Measurements from ENCODE around the gene NAB1.

Gene NAB1

DNA sequence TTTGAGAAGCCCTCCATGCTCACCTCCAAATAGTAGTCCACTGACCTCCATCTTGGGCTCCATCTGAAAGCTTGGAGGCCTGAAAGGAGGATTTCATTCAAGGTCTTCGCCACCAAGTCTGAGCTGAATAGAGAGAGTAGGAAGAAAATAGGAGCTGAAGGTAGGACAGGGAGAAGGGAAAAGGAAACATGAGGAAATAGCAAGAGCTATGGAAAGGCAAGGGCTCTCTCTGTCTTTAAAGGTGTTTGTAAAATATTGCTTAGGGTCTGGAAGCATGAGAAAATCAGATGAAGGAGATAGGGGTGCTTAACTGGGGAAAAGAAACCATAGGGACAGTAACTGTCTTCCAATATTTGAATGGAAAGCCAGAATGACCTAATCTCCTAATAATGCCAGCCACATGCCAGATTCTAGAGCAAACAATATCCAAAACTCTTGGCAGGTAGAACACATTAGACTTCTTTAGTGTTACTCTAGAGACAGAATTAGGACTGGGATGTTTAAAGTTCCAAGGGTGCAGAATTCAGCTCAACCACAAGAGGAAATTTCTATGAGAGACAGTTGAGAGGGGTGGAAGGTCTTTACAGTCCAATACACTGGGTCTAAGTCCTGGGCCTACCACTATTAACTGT, 67.4 kb downstream of the NAB1 start:
- no peak for DNase-seq (ENCODE audit: low read depth)
- TF ChIP-seq, protein P1, sequence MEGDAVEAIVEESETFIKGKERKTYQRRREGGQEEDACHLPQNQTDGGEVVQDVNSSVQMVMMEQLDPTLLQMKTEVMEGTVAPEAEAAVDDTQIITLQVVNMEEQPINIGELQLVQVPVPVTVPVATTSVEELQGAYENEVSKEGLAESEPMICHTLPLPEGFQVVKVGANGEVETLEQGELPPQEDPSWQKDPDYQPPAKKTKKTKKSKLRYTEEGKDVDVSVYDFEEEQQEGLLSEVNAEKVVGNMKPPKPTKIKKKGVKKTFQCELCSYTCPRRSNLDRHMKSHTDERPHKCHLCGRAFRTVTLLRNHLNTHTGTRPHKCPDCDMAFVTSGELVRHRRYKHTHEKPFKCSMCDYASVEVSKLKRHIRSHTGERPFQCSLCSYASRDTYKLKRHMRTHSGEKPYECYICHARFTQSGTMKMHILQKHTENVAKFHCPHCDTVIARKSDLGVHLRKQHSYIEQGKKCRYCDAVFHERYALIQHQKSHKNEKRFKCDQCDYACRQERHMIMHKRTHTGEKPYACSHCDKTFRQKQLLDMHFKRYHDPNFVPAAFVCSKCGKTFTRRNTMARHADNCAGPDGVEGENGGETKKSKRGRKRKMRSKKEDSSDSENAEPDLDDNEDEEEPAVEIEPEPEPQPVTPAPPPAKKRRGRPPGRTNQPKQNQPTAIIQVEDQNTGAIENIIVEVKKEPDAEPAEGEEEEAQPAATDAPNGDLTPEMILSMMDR (IDR thresholded peaks at IDR 0.05; ENCODE audit: low read length, missing control alignments) = no peak
- H3K4me3 ChIP-seq (replicated peaks; ENCODE audit: low read depth, low read length) = no peak overlapping the region

DNA sequence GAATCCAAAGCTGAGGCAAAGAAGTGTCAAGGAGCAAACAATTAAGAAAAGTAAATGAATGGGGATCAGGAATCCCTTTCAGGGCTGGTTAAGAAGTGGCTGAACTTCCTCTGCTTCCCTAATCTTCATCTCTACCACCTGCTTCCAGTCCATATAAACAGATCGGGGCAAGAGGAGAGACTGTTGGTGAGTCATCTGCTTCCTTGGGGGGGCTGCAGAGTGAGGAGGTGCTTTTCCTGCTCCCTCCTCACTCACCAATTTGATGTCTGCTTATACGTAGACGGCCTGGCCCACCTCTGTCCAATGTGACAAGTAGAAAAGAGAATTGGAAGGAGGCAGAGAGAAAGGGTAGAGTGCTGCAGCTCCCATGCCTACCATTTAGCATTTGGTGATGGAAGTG, 68.4 kb downstream of the NAB1 start:
- no peak for DNase-seq (ENCODE audit: low read depth)
- H3K4me3 ChIP-seq (replicated peaks; ENCODE audit: low read depth, low read length) = no peak overlapping the region
- TF ChIP-seq, protein P1 (IDR thresholded peaks at IDR 0.05; ENCODE audit: low read length, missing control alignments) = no peak

DNA sequence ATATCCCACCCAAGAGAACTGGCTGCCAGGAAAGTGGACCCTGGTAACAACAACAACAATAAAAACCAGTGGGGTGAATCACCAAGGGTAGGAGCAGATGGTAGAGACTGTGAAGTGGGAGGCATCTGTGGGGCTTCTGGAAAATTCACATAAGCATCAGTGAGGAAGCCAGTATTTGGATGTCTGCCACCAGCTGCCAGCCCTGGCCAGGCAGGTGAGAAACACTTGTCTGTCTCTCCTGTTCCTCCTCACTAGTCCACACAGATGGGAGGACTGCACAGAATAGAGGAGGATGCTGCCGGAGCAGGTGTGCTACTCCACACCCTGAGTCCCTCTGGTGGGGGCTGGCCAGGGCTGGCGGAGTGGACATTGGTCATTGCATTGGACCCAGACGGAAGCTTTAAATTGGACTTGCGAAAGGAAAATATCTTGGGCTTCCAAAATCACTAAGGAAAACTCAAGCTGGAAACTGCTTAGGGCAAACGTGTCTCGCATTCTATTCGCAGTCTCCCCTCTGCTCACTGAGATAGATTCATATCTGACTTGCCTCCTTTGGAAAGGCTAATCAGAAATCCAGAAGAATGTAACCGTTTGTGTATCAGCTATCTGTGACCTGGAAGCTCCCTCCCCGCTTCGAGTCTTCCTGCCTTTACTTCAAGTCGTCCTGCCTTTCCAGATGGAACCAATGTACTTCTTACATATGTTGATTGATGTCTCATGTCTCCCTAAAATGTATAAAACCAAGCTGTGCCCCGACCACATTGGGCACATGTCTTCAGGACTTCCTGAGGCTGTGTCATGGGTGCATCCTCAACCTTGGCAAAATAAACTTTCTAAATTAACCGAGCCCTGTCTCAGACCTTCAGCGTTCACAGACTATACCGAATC, 69.1 kb downstream of the NAB1 start:
- no peak overlapping the region for H3K4me3 ChIP-seq (replicated peaks; ENCODE audit: low read depth, low read length)
- DNase-seq (ENCODE audit: low read depth) = no peak
- TF ChIP-seq, protein P1 (IDR thresholded peaks at IDR 0.05; ENCODE audit: low read length, missing control alignments) = no peak

DNA sequence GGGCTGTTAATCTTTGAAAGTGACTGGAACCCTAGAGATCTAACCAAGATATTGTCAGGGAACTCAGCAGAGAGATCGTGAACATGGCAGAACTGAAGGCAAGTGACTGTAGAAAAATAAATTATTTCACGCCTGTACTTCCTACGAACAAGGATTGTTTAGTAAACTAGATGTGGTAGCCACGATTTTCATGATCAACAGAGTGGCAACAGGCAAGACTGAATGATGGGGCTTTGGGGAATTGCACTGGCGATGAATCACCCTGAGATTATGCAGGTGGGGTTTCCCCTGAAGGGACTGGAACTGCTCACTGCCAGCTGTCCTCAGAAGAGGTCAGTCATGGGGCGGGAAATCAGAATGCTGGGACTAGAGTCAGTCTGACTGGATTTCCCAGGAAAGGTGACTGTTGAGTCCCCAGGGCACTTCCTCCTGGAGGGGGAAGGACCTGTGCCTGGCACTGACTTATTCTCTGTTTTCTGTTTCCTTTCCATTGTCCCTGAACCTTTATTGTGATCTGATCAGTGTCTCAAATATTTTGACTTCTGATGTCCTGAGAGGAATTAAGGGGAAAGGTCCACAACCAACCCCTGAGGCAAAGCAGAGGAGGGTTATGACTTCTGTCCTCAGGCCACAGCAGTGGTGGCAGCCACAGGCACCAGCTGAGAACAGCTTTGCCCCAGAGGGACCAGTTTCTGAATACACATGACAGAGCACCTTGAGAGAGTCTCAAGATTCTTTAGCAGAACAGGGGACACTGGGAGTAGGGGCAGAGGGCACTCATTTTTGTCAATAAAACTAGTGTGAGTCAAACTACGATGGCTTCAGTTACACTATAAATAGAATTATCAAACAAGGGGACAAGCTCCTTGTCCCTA, 70.0 kb downstream of the NAB1 start:
- TF ChIP-seq, protein P1 (IDR thresholded peaks at IDR 0.05; ENCODE audit: low read length, missing control alignments) = no peak
- no peak overlapping the region for H3K4me3 ChIP-seq (replicated peaks; ENCODE audit: low read depth, low read length)
- peak; percentile 78 for DNase-seq (ENCODE audit: low read depth)

DNA sequence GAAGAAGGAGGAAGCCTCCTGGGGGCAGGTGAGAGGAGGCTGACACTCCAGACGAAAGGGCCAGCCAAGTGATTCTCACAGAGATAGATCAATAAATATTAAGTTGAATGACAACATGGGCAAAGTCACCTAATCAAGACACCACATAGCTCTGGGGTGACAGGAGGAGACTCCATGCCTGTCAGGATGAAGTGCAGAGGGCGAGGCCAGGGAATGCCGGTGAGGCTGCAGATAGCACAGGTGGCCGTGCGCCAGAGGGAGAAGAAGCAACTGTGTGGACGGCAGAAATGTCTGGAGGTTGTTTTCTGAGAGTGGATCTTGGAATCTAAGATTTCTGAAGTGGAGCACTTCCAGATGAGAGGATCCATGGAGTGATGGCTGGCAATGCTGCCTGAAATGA, 71.4 kb downstream of the NAB1 start:
- no peak for DNase-seq (ENCODE audit: low read depth)

DNA sequence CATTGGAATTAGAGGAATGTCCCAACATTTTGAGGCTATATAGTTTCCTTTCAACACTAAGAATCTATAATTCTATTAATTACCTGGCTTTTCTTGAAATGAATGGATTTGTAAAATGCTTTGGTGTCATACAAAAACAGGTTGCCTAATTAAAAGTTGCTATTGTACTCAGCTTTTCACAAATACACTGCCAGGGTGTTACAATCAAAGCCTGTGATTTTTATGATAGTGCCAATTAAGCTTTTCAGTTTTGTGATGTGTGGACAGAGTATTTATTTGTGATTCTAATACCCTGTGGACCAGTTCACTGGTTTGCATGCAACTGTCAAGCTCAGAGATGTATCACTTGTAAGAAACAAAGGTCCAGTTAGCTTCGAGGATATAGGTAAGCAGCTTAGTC, 71.8 kb downstream of the NAB1 start:
- TF ChIP-seq, protein P1 (IDR thresholded peaks at IDR 0.05; ENCODE audit: low read length, missing control alignments) = no peak
- H3K4me3 ChIP-seq (replicated peaks; ENCODE audit: low read depth, low read length) = no peak overlapping the region
- DNase-seq (ENCODE audit: low read depth) = no peak

More for the DNA sequence above, 71.4 kb downstream of the NAB1 start:
- TF ChIP-seq, protein P1 (IDR thresholded peaks at IDR 0.05; ENCODE audit: low read length, missing control alignments) = no peak
- H3K4me3 ChIP-seq (replicated peaks; ENCODE audit: low read depth, low read length) = no peak overlapping the region
